GM10847 (cell line): ENCODE data around the gene GDF15.

Source experiments
- POLR2A ChIP-seq: IDR thresholded peaks from 2 replicates; pipeline ENCODE4 v1.6.1; 2011; ENCODE audit not compliant: insufficient read length; ENCODE audit errors: extremely low read depth

GDF15 gene

DNA sequence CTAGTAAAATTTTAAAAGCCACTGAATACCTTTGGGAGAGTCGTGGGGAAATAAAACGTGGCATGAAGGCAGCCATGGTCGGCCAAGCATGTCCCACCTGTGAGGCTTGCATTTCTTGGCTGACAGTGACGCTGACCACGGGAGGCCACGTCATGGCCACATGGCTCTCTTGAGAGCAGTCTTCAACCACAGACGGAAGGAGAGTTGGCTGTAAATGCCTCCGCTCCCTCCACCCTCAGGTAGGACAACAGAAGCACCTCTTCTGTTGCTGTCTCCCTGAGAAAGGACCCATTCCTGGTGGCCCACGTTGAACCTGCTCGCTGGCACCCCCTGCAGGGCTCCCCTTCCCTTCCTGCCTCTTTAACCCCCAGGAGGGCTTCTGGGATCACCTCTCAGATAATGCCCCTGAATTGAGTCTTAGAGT is 22.1 kb downstream of the GDF15 start:
- TF ChIP-seq POLR2A = no peak

DNA sequence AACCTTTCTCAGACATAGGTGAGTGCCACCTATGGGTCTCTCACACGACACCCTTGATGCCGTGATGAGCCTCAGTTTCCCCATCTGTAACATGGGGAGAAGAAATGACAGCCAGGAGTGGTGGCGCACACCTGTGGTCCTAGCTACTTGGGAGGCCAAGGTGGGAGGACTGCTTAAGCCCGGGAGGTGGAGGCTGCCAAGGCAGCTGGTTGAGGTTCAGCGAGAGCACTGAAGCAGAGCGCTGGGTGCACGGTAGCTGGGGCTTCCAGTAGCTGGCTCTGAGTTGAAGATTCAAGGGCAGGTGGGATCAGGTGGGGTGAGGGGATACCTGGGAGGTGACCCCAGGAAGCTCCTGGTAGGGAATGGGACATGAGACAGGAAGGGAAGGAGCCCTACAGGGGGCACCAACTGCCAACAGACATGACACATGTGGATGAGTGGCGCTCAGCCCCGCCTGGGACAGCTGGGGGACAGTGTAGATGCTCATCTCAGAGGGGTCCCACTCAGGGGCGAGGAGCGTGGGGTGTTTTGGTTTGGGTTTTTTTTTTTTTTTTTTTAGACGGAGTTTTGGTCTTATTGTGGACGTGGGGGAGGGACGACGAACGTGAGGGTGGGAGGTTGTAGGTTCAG is 26.8 kb downstream of the GDF15 start:
- TF ChIP-seq POLR2A = no peak

- TF ChIP-seq POLR2A = no peak
Measured at GRCh38 chr19:18414504-18415177, 28.7 kb downstream of the GDF15 start.

GRCh38 chr19:18415178-18415867 is 29.4 kb downstream of the GDF15 start:
- no peak for TF ChIP-seq POLR2A

DNA sequence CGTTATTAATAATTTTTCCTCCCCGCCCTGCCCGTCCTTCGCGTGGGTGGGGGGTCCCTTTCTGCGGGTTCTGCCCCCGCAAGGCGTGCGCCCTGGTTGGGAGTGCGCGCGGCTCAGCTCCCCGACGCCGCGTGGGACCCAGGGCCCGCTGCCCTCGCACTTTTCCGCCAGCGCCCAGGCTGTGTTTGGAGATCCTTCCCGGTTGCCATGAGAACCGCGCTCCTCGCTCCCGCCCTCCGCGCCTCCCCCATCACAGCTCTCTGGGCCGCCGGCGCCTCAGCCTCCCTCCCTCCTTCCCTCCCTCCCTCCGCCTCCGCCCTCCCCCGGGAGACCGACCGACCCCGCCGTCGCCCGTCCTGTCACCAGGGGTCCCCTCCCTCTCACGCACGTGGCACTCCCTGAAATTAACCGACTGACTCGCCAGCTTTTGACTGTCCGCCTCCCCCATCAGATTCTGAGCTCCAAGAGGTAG is 30.9 kb downstream of the GDF15 start:
- no peak for TF ChIP-seq POLR2A

DNA sequence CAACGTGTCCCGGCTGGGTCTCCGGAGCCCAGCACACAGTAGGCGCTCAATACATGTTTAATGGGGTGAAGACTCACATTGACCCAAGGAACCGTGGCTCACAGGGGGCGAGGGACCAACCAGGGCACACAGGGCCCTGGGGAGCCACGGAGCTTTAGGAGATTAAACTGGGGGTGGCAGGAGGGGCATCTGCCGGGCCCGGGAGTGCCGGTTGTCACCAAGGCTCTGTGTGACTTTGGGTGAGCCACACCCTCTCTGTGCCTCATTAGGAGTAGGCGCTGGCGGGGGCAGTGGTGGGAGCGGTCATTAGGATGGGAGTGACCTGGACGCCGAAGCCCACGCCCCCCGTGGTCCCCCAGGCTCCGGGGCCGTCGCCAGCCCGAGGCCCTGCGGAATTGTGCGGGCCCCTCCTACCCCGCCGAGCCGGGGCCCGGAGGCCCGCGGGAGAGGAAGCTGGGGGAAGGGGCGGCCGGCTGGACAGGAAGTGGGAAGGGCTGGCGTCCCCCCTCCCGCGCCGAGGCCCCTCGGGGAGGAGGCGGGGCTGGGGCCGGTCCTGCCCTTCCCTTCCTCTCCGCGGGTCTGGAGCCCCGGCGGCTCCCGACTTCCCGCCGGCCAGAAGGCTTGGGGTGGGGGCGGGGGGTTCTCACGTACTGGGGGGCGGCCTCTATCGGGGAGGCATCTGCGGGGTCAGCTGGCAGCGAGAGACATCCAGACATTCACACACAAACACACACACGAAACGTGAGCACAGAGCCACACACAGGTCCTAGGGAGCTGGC is 31.5 kb downstream of the GDF15 start:
- no peak for TF ChIP-seq POLR2A

DNA sequence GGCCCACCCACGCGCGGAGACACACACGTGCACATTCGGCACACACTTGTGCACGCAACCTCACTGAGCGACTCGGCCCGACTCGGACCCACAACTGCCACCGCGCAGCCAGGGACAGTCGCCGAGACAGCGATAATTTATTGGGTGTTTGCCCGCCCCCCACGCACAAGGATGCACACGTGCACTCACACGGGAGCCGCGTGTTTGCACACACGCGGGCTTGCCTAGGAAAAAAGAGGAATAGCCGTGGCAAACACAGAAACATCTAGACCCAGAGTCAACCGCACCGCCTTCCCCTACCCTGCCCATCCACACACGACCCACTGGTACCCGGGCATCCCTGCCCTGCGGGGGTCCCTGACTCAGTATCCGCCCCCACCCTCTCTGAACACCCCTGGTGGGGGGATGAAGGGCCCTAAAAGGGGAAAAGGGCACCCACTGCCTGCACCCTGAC is 32.1 kb downstream of the GDF15 start:
- TF ChIP-seq POLR2A = no peak

- no peak for TF ChIP-seq POLR2A
Measured at GRCh38 chr19:18418483-18419194, 32.7 kb downstream of the GDF15 start.

DNA sequence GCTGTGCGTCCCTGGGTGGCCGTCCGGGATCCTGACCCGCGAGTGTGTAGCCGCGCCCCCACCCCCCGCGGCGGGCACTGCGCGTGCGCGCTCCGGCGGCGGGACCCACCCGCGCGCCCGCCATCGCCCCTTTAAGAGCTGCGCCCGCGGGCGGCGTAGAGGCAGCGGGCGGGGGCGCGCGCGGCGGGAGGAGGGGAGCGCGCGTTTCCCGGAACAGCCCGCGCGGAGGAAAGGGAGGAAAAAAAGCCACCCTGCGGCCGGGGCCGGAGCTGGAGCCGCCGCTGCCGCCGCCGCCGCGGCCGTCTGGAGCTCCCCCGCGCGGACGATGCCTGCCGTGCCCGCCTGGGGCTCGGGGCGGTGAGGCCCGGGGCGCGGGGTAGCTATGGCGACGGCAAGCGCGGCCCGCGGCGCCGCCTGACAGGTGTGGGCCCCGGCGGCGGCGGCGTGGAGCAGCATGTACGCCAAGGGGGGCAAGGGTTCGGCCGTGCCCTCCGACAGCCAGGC is 33.3 kb downstream of the GDF15 start, which contains the start of gene SSBP4:
TSS of gene SSBP4 (plus strand) at position 204 of the 504 bp plus-strand sequence. CDS start at position 455, 251 bp downstream.
- TF ChIP-seq POLR2A = peak; percentile 11

DNA sequence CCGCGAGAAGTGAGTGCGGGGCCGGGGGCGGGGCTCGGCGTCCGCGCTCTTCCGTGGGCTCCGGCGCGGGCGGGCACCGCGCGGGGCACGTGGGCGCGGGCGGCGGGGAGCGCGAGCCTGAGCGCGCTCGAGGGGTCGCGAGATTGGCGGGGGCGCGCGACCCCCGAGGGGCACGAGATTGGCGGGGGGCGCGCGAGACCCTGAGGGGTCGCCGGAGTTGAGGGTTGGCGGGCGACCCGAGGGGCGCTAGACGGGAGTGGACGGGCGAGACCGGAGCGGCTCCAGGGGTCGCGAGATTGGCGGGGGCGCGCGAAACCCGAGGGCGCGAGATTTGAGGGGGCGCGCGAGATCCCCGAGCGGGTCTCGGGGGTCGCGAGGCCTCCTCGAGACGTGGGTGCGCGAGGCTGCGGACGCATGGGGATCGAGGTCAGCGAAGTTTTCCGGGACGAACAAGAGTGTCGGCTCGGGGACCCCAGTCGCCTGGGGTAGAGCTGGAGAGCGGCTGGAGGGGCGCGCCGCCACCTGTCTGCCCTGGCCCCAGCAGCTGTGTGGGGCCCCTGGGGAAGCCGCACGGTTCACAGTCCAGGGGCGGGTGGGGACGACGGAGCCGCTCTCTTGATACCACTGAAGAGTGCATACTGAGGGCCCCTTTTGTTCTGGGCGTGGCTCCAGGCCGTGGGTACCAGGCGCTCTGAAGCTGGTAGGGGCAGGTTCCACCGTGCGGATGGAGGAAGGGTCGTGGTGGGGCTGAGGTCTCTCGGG is 33.9 kb downstream of the GDF15 start:
- TF ChIP-seq POLR2A = no peak

DNA sequence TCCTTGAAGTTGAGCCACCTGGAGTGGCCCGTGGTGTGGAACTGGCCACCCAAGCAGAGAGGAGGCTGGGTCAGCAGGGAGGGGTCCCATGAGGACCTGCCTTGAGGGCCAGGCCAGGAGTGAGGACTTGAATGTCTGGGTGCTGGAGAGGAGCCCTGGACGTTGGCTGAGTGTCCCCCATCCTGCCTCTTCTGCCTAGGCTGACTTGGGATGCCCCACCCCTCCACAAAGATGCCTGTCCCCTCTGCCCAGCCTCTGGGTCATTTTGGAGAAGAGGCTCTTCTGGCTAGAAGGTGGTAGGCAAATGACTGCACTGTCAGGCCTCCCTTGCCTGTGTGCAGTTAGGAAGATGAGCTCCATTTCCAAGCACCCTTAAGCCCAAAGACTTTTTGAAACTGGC is 35.0 kb downstream of the GDF15 start:
- no peak for TF ChIP-seq POLR2A

DNA sequence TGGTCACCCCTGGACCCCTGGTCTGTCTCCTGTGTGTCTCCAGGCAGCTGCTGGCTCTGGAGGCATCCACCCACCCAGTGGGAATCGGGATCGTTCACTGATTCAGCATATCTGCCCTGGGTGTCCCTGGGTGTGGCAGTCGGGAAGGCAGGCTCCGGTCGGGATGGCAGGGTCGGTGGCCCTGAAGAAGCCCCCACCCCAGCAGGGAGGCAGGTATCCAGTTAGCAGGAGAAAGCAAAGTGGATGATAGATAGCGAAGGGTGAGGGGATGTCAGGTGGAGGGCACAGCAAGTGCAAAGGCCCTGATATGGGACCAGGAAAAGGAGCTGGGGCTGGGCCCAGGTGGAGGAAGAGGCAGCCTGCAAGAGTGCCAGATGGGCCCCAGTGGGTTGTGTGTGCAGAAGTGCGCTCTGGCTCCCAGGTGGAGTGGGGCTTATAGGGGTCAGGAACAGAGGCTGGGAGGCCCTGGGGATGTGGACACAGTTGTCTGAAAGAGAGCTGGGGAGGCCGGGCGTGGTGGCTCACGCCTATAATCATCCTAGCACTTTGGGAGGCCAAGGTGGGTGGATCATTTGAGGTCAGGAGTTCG is 35.5 kb downstream of the GDF15 start:
- TF ChIP-seq POLR2A = no peak

GRCh38 chr19:18422530-18423191 is 36.7 kb downstream of the GDF15 start:
- TF ChIP-seq POLR2A = no peak
